ENCODE measurements around the gene S100A8. TPM values are rescaled to one million over a fixed set of nuclear protein-coding genes. Genes with fewer than 3 reads are reported as not detected.

Gene S100A8
- total RNA-seq, 1 donor from 2014 or later, result 50.0 TPM

GRCh38 chr1:153357076-153357852 lies 33.6 kb downstream of the S100A8 start:
- no peak for FAIRE-seq
- Histone ChIP-seq H3K36me3 (ENCODE audit: control insufficient read depth, insufficient read depth, low read length) (no peaks in the 10 kb centered on the region), H3K4me3 (ENCODE audit: low read depth, low read length) (peak overlapping the region; percentile 17), H3K27me3 (ENCODE audit: control insufficient read depth, insufficient read depth, low read length) (no peaks in the 10 kb centered on the region)
- TF ChIP-seq CTCF (IDR thresholded peaks at IDR 0.05; ENCODE audit: insufficient read depth, low read length, severe bottlenecking), result no peak
- DNase-seq (ENCODE audit: low read depth), result peak; percentile 85

GRCh38 chr1:153356392-153357075 lies 34.3 kb downstream of the S100A8 start:
- H3K36me3 ChIP-seq (ENCODE audit: control insufficient read depth, insufficient read depth, low read length), result no peaks in the 10 kb centered on the region
- no peak overlapping the region for H3K4me3 ChIP-seq (ENCODE audit: low read depth, low read length)
- FAIRE-seq, result no peak
- no peak for DNase-seq (ENCODE audit: low read depth)
- TF ChIP-seq CTCF (IDR thresholded peaks at IDR 0.05; ENCODE audit: insufficient read depth, low read length, severe bottlenecking), result no peak
- H3K27me3 ChIP-seq (ENCODE audit: control insufficient read depth, insufficient read depth, low read length), result no peaks in the 10 kb centered on the region

GRCh38 chr1:153355445-153356071 lies 35.3 kb downstream of the S100A8 start:
- DNase-seq (ENCODE audit: low read depth), result peak; percentile 72
- FAIRE-seq, result no peak
- H3K4me3 ChIP-seq (ENCODE audit: low read depth, low read length), result no peak overlapping the region
- TF ChIP-seq CTCF (IDR thresholded peaks at IDR 0.05; ENCODE audit: insufficient read depth, low read length, severe bottlenecking), result peak; percentile 94
- H3K36me3 ChIP-seq (ENCODE audit: control insufficient read depth, insufficient read depth, low read length), result no peaks in the 10 kb centered on the region
- no peaks in the 10 kb centered on the region for H3K27me3 ChIP-seq (ENCODE audit: control insufficient read depth, insufficient read depth, low read length)

- DNase-seq (ENCODE audit: low read depth), result no peak
- Histone ChIP-seq H3K36me3 (ENCODE audit: control insufficient read depth, insufficient read depth, low read length) (no peaks in the 10 kb centered on the region), H3K4me3 (ENCODE audit: low read depth, low read length) (no peak overlapping the region), H3K27me3 (ENCODE audit: control insufficient read depth, insufficient read depth, low read length) (no peaks in the 10 kb centered on the region)
- FAIRE-seq, result peak; percentile 64
- peak; percentile 28 for TF ChIP-seq CTCF (IDR thresholded peaks at IDR 0.05; ENCODE audit: insufficient read depth, low read length, severe bottlenecking)
Measured at GRCh38 chr1:153354515-153355193, 36.2 kb downstream of the S100A8 start.

- Histone ChIP-seq H3K27me3 (ENCODE audit: control insufficient read depth, insufficient read depth, low read length) (no peaks in the 10 kb centered on the region), H3K4me3 (ENCODE audit: low read depth, low read length) (no peak overlapping the region), H3K36me3 (ENCODE audit: control insufficient read depth, insufficient read depth, low read length) (no peaks in the 10 kb centered on the region)
- peak; percentile 13 for FAIRE-seq
- no peak for DNase-seq (ENCODE audit: low read depth)
- TF ChIP-seq CTCF (IDR thresholded peaks at IDR 0.05; ENCODE audit: insufficient read depth, low read length, severe bottlenecking), result peak; percentile 75
Measured at GRCh38 chr1:153353226-153353947, 37.5 kb downstream of the S100A8 start.
